ENCODE measurements around the gene RTL10. TPM values are rescaled to one million over a fixed set of nuclear protein-coding genes. Genes with fewer than 3 reads are reported as not detected.

RTL10 gene
- total RNA-seq, 1 donor from 2014 or later, result 6.6 TPM

GRCh38 chr22:19879643-19879991 is 24.9 kb upstream of the RTL10 start:
- no peaks in the 10 kb centered on the region for H3K27me3 ChIP-seq (ENCODE audit: low read depth)
- DNase-seq, result no peak
- intact Hi-C loops (cut with micrococcal nuclease), result no loop called here
- peaks cover 27% of the 10 kb centered on the region for H3K4me1 ChIP-seq
- TF ChIP-seq CTCF (IDR thresholded peaks at IDR 0.05; ENCODE audit: borderline replicate concordance), result no peak
- no peak overlapping the region for H3K4me3 ChIP-seq
- H3K36me3 ChIP-seq, result no peaks in the 10 kb centered on the region
- no peak overlapping the region for H3K27ac ChIP-seq (replicated peaks)
- H3K9me3 ChIP-seq (replicated peaks), result no peaks in the 10 kb centered on the region

- peak; percentile 6 for DNase-seq
- H3K27ac ChIP-seq (replicated peaks), result no peak overlapping the region
- peaks cover 31% of the 10 kb centered on the region for H3K4me1 ChIP-seq
- no peaks in the 10 kb centered on the region for H3K9me3 ChIP-seq (replicated peaks)
- no peak overlapping the region for H3K4me3 ChIP-seq
- H3K27me3 ChIP-seq (ENCODE audit: low read depth), result no peaks in the 10 kb centered on the region
- no peaks in the 10 kb centered on the region for H3K36me3 ChIP-seq
- TF ChIP-seq CTCF (IDR thresholded peaks at IDR 0.05; ENCODE audit: borderline replicate concordance), result no peak
- intact Hi-C loops (cut with micrococcal nuclease), result no loop called here
Observed at GRCh38 chr22:19879246-19879570, 24.5 kb upstream of the RTL10 start.

- Histone ChIP-seq H3K36me3 (no peaks in the 10 kb centered on the region), H3K4me3 (no peak overlapping the region), H3K27me3 (ENCODE audit: low read depth) (no peaks in the 10 kb centered on the region), H3K27ac (replicated peaks) (no peak overlapping the region), H3K4me1 (peaks cover 37% of the 10 kb centered on the region), H3K9me3 (replicated peaks) (no peaks in the 10 kb centered on the region)
- no peak for TF ChIP-seq CTCF (IDR thresholded peaks at IDR 0.05; ENCODE audit: borderline replicate concordance)
- intact Hi-C loops (cut with micrococcal nuclease), result no loop called here
- DNase-seq, result no peak
Observed at GRCh38 chr22:19878461-19879245, 24.0 kb upstream of the RTL10 start.

GRCh38 chr22:19877626-19878339 is 23.1 kb upstream of the RTL10 start:
- Histone ChIP-seq H3K27me3 (ENCODE audit: low read depth) (no peaks in the 10 kb centered on the region), H3K27ac (replicated peaks) (no peak overlapping the region), H3K9me3 (replicated peaks) (no peaks in the 10 kb centered on the region), H3K4me3 (no peak overlapping the region), H3K4me1 (peaks cover 38% of the 10 kb centered on the region), H3K36me3 (no peaks in the 10 kb centered on the region)
- DNase-seq, result no peak
- intact Hi-C loops (cut with micrococcal nuclease), result no loop called here
- TF ChIP-seq CTCF (IDR thresholded peaks at IDR 0.05; ENCODE audit: borderline replicate concordance), result no peak

- no peak for DNase-seq
- H3K4me1 ChIP-seq, result peaks cover 37% of the 10 kb centered on the region
- no peaks in the 10 kb centered on the region for H3K36me3 ChIP-seq
- no peak overlapping the region for H3K4me3 ChIP-seq
- intact Hi-C loops (cut with micrococcal nuclease), result no loop called here
- no peaks in the 10 kb centered on the region for H3K9me3 ChIP-seq (replicated peaks)
- TF ChIP-seq CTCF (IDR thresholded peaks at IDR 0.05; ENCODE audit: borderline replicate concordance), result no peak
- no peak overlapping the region for H3K27ac ChIP-seq (replicated peaks)
- H3K27me3 ChIP-seq (ENCODE audit: low read depth), result no peaks in the 10 kb centered on the region
Observed at GRCh38 chr22:19876941-19877625, 22.4 kb upstream of the RTL10 start.
